Spinal cord (tissue), 10 donors: ENCODE results near the gene ERG28. TPM values are rescaled to one million over a fixed set of nuclear protein-coding genes. Genes with fewer than 3 reads are reported as not detected.

Source experiments
- DNase-seq, 6 donors: peaks; one replicate each; pipeline versions ENCODE4 v3.0.0 to v3.0.0-alpha.2; 2013 to 2015; ENCODE audit warnings: low spot score in 6 of 6, low read depth in 4 of 6
- H3K27ac ChIP-seq: one replicate; pipeline ENCODE4 v1.5.1; 2013; ENCODE audit warnings: low read depth, low read length, control low read depth
- H3K27me3 ChIP-seq: one replicate; pipeline ENCODE4 v1.6.1; 2013; ENCODE audit warnings: low read length; ENCODE audit not compliant: control insufficient read depth, insufficient read depth
- H3K36me3 ChIP-seq: one replicate; pipeline ENCODE4 v1.6.1; 2013; ENCODE audit warnings: low read length; ENCODE audit not compliant: control insufficient read depth, insufficient read depth
- H3K4me1 ChIP-seq: one replicate; pipeline ENCODE4 v1.6.1; 2013; ENCODE audit warnings: low read length; ENCODE audit not compliant: control insufficient read depth, insufficient read depth
- H3K4me3 ChIP-seq: one replicate; pipeline ENCODE4 v1.5.1; 2013; ENCODE audit warnings: low read depth, low read length, control low read depth
- H3K9me3 ChIP-seq: one replicate; pipeline ENCODE4 v1.6.1; 2013; ENCODE audit warnings: low read length; ENCODE audit not compliant: control insufficient read depth, insufficient read depth
- WGBS: methylation state at CpG from one replicate; pipeline ENCODE4 v1.1.5; 2013; ENCODE audit warnings: missing lambda C conversion rate; ENCODE audit not compliant: insufficient coverage; 5-methylcytosine and 5-hydroxymethylcytosine counted together
- polyA plus RNA-seq, 2 donors: library from polyadenylated mRNA; unstranded; fragments of 120-200 nt; gene quantifications; one replicate each; pipeline ENCODE4 v1.2.1, GENCODE V29; 2013; ENCODE audit not compliant: insufficient read length in 2 of 2
- total RNA-seq, 2 donors: library from RNA; depleted of rRNA in 1 of 2; stranded (reverse); fragments of 120-200 nt in 1 of 2; fragments of >200 nt in 1 of 2; gene quantifications; one replicate each; pipeline versions ENCODE4 v1.2.3 to v1.2.4, GENCODE V29; 2013 to 2014
- donor health status: healthy.

The ERG28 gene
- total and polyA plus RNA-seq, 4 donors: 12.2 to 58.5 (median 34.6) TPM

- no peaks in the 10 kb centered on the region for H3K4me1 ChIP-seq
- H3K27ac ChIP-seq: no peak overlapping the region
- H3K9me3 ChIP-seq: no peaks in the 10 kb centered on the region
- no peak for DNase-seq
- H3K36me3 ChIP-seq: no peaks in the 10 kb centered on the region
- 91% methylated on average over 4 of the region's 4 CpGs for WGBS
- no peak overlapping the region for H3K4me3 ChIP-seq
- H3K27me3 ChIP-seq: no peaks in the 10 kb centered on the region
Observed at GRCh38 chr14:75615200-75615599, 45.5 kb downstream of the ERG28 start.

GRCh38 chr14:75614179-75614578 lies 46.5 kb downstream of the ERG28 start:
- H3K4me3 ChIP-seq: no peak overlapping the region
- no peaks in the 10 kb centered on the region for H3K36me3 ChIP-seq
- no peaks in the 10 kb centered on the region for H3K27me3 ChIP-seq
- H3K4me1 ChIP-seq: no peaks in the 10 kb centered on the region
- WGBS: 95% methylated on average over 3 of the region's 4 CpGs
- no peaks in the 10 kb centered on the region for H3K9me3 ChIP-seq
- no peak overlapping the region for H3K27ac ChIP-seq
- no peak for DNase-seq

GRCh38 chr14:75612157-75612556 lies 48.5 kb downstream of the ERG28 start:
- no peak overlapping the region for H3K4me3 ChIP-seq
- H3K27ac ChIP-seq: no peak overlapping the region
- no peak for DNase-seq
- 60% methylated on average over 1 of the region's 4 CpGs for WGBS
- no peaks in the 10 kb centered on the region for H3K36me3 ChIP-seq
- H3K9me3 ChIP-seq: no peaks in the 10 kb centered on the region
- no peaks in the 10 kb centered on the region for H3K4me1 ChIP-seq
- no peaks in the 10 kb centered on the region for H3K27me3 ChIP-seq

GRCh38 chr14:75610834-75611233 lies 49.8 kb downstream of the ERG28 start:
- WGBS: 100% methylated on average over 1 of the region's 4 CpGs
- Histone ChIP-seq H3K4me1 (no peaks in the 10 kb centered on the region), H3K27ac (no peak overlapping the region)

DNA sequence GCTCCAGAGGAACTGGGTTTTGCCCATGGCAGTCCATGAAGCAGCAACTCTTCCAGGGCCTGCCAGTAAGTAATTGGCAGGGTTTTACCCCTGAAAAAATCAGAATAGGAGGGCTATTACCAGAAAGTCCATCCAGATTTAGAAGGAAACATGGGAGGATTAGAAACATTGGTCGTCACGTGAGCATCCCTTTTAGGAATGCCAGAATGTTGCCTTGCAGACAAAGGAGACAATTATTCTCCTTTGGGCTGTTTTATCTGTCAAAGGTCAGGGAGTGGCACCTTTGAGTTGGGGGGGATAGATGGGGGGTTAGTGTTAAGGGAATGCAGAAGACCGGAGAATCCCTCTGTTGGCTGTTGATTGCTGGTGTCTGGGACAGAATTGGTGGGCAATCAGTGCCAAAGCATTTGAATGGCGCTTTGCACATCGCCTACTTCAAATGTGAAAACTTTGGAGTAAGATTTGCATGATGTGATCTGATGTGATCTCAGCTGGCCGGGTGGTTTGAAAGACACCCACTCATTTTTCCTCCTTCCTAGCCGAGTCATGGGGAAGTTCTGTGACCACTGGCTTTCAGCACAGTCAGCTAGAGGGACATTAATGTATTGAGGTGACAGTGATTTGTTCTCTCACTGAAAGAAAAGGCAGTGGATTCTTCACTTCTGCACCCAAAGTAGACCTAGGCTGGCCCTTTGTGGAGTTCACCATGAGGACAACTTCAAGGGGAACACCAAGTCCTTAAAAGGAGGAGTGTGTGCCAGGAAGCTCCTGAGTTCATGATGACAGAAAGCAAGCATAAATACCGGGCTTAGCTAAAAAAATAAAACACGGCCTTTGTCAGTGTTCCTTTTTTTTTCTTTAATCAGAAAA lies 50.8 kb downstream of the ERG28 start:
- peak in 1 of 6 donors; percentile 22 for DNase-seq
- Histone ChIP-seq H3K27me3 (no peaks in the 10 kb centered on the region), H3K27ac (peak overlapping the region; percentile 29), H3K9me3 (no peaks in the 10 kb centered on the region), H3K36me3 (no peaks in the 10 kb centered on the region), H3K4me1 (no peaks in the 10 kb centered on the region), H3K4me3 (no peak overlapping the region)
- 68% methylated on average over 5 of the region's 9 CpGs for WGBS

More at GRCh38 chr14:75610834-75611233, 49.8 kb downstream of the ERG28 start:
- Histone ChIP-seq H3K9me3 (no peaks in the 10 kb centered on the region), H3K27me3 (no peaks in the 10 kb centered on the region), H3K4me3 (no peak overlapping the region), H3K36me3 (no peaks in the 10 kb centered on the region)
- DNase-seq: no peak

- no peaks in the 10 kb centered on the region for H3K36me3 ChIP-seq
- no peak overlapping the region for H3K27ac ChIP-seq
- H3K4me1 ChIP-seq: no peaks in the 10 kb centered on the region
- no peak overlapping the region for H3K4me3 ChIP-seq
- peak in 2 of 6 donors; percentile 9 to 73 for DNase-seq
- H3K9me3 ChIP-seq: no peaks in the 10 kb centered on the region
- H3K27me3 ChIP-seq: no peaks in the 10 kb centered on the region
- no CpG with 5 or more reads among the region's 4 CpGs for WGBS
Observed at GRCh38 chr14:75609116-75609515, 51.6 kb downstream of the ERG28 start.

DNA sequence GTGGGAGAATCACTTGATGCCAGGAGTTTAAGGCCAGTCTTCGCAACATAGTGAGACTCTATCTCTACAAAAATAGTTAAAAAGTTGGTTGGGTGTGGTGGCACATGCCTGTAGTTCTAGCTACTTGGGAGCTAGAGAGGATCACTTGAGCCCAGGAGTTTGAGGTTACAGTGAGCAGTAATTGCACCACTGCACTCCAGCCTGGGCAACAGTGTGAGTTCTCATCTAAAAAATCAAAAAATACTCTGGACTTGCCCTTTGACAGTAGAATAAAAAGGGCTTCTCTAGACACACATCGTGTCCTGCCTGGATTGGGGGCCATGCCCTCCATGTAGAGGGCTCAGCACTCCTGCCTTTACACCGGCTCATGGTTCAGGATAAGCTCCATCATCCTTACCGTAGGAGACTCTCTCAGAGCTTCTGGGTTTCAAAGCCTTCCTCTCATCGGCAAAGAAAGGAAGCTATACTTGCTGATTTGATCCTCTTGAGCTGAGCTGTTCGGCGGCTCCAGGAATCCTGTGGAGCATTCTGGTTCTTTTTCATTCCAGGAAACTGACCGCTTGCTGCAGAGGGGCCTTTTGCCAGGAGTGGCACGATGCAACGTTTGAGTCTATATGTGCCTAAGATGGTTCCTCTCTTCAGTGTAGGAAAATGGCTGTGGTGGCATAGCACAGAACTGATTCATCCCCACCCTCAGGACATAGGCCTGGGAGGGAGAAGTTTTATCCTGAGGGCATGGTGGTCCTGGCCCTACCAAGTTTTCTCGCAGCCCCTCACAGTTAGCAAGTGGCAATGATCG lies 52.6 kb downstream of the ERG28 start:
- Histone ChIP-seq H3K4me3 (no peak overlapping the region), H3K36me3 (no peaks in the 10 kb centered on the region), H3K4me1 (no peaks in the 10 kb centered on the region), H3K9me3 (no peaks in the 10 kb centered on the region), H3K27ac (peak overlapping the region; percentile 55), H3K27me3 (no peaks in the 10 kb centered on the region)
- WGBS: 93% methylated on average over 8 of the region's 12 CpGs
- DNase-seq: no peak

GRCh38 chr14:75607044-75607443 lies 53.6 kb downstream of the ERG28 start:
- no peak overlapping the region for H3K4me3 ChIP-seq
- 100% methylated on average over 1 of the region's 1 CpG for WGBS
- no peak overlapping the region for H3K27ac ChIP-seq
- DNase-seq: no peak
- no peaks in the 10 kb centered on the region for H3K27me3 ChIP-seq
- no peaks in the 10 kb centered on the region for H3K4me1 ChIP-seq
- no peaks in the 10 kb centered on the region for H3K9me3 ChIP-seq
- no peaks in the 10 kb centered on the region for H3K36me3 ChIP-seq

- H3K36me3 ChIP-seq: no peaks in the 10 kb centered on the region
- H3K9me3 ChIP-seq: no peaks in the 10 kb centered on the region
- no peaks in the 10 kb centered on the region for H3K27me3 ChIP-seq
- no peak overlapping the region for H3K4me3 ChIP-seq
- WGBS: 73% methylated on average over 8 of the region's 10 CpGs
- H3K27ac ChIP-seq: peak overlapping the region; percentile 10
- no peaks in the 10 kb centered on the region for H3K4me1 ChIP-seq
- DNase-seq: no peak
Observed at GRCh38 chr14:75605916-75606315, 54.8 kb downstream of the ERG28 start.
